Liver (tissue), 9 donors: Measurements from ENCODE around the gene COL7A1. TPM values are rescaled to one million over a fixed set of nuclear protein-coding genes. Genes with fewer than 3 reads are reported as not detected.

Experiments used
- DNase-seq: peaks from one replicate; pipeline ENCODE4 v3.0.0-alpha.2; 2017; ENCODE audit warnings: low spot score
- H3K27ac ChIP-seq, 2 donors: one replicate each; pipeline ENCODE4 v1.7.0; 2013; ENCODE audit warnings: inconsistent platforms in 2 of 2, low read length in 2 of 2, control low read depth in 1 of 2, low read depth in 1 of 2, mild to moderate bottlenecking in 1 of 2
- H3K27me3 ChIP-seq, 4 donors: one replicate each; pipeline versions ENCODE4 v1.6.1 to v1.7.0; 2013; ENCODE audit warnings: low read length in 3 of 4, inconsistent platforms in 1 of 4, mild to moderate bottlenecking in 1 of 4, moderate library complexity in 1 of 4; ENCODE audit not compliant: control insufficient read depth in 4 of 4, insufficient read depth in 4 of 4
- H3K36me3 ChIP-seq, 4 donors: one replicate each; pipeline versions ENCODE4 v1.6.1 to v1.7.0; 2013; ENCODE audit warnings: low read length in 3 of 4, mild to moderate bottlenecking in 3 of 4, low read depth in 1 of 4, moderate library complexity in 1 of 4; ENCODE audit not compliant: control insufficient read depth in 4 of 4, insufficient read depth in 3 of 4
- H3K4me1 ChIP-seq, 4 donors: one replicate each; pipeline versions ENCODE4 v1.6.1 to v1.7.0; 2013; ENCODE audit warnings: low read length in 3 of 4, mild to moderate bottlenecking in 3 of 4, moderate library complexity in 1 of 4; ENCODE audit not compliant: control insufficient read depth in 4 of 4, insufficient read depth in 4 of 4
- H3K4me3 ChIP-seq, 3 donors: one replicate each; pipeline versions ENCODE4 v1.6.1 to v1.7.0; 2013; ENCODE audit warnings: low read length in 3 of 3, control low read depth in 1 of 3, low read depth in 1 of 3, mild to moderate bottlenecking in 1 of 3
- H3K9ac ChIP-seq, 2 donors: one replicate each; pipeline ENCODE4 v1.7.0; 2013; ENCODE audit warnings: low read length in 2 of 2, mild to moderate bottlenecking in 2 of 2, moderate library complexity in 2 of 2, control low read depth in 1 of 2, low read depth in 1 of 2
- H3K9me3 ChIP-seq, 4 donors: one replicate each; pipeline versions ENCODE4 v1.6.1 to v1.7.0; 2013; ENCODE audit warnings: low read length in 3 of 4; ENCODE audit not compliant: control insufficient read depth in 4 of 4
- EGR1 ChIP-seq, 2 donors: IDR thresholded peaks; 2 replicates each; pipeline ENCODE4 v1.6.1; 2016 to 2018; ENCODE audit warnings: antibody characterized with exemption in 2 of 2, low read depth in 2 of 2
- FOXA1 ChIP-seq: IDR thresholded peaks from 2 replicates; pipeline ENCODE4 v1.6.1; 2016; ENCODE audit warnings: antibody characterized with exemption
- HNF4A ChIP-seq, 2 donors: conservative IDR thresholded peaks; 2 replicates each; pipeline ENCODE4 v1.6.1; 2016; ENCODE audit warnings: antibody characterized with exemption in 2 of 2, mild to moderate bottlenecking in 2 of 2
- HNF4G ChIP-seq: IDR thresholded peaks from 2 replicates; pipeline ENCODE4 v1.6.1; 2016; ENCODE audit warnings: antibody characterized with exemption
- JUND ChIP-seq, 2 donors: IDR thresholded peaks; 2 replicates each; pipeline ENCODE4 v1.6.1; 2016; ENCODE audit warnings: antibody characterized with exemption in 2 of 2
- NR2F2 ChIP-seq: IDR thresholded peaks from 2 replicates; pipeline ENCODE4 v1.6.1; 2016; ENCODE audit warnings: antibody characterized with exemption
- RAD21 ChIP-seq, 2 donors: IDR thresholded peaks; 2 replicates each; pipeline ENCODE4 v1.6.1; 2016; ENCODE audit warnings: antibody characterized with exemption in 2 of 2, mild to moderate bottlenecking in 2 of 2
- TAF1 ChIP-seq: conservative IDR thresholded peaks from 2 replicates; pipeline ENCODE4 v1.6.1; 2016; ENCODE audit warnings: antibody characterized with exemption, mild to moderate bottlenecking
- YY1 ChIP-seq: IDR thresholded peaks from 2 replicates; pipeline ENCODE4 v1.6.1; 2016; ENCODE audit warnings: antibody characterized with exemption, mild to moderate bottlenecking
- WGBS: extraction: QIAGEN DNeasy Blood & Tissue Kit; methylation state at CpG from one replicate; pipeline ENCODE4 v1.1.7; 2013; 5-methylcytosine and 5-hydroxymethylcytosine counted together
- polyA plus RNA-seq, 2 donors: library from polyadenylated mRNA; stranded (reverse) in 1 of 2; unstranded in 1 of 2; fragments of 200-250 nt in 1 of 2; fragments of >200 nt in 1 of 2; fragmentation: Nextera tagmentation in 1 of 2; extraction: Ambion mirVana in 1 of 2; gene quantifications; one replicate each; pipeline versions ENCODE4 v1.2.1 to v1.2.3, GENCODE V29; 2013 to 2015
- total RNA-seq, 2 donors: library from RNA; depleted of rRNA; stranded (reverse); fragments of >200 nt; gene quantifications; one replicate each; pipeline ENCODE4 v1.2.3, GENCODE V29; 2014
- TF ChIP-seq, protein P1 (sequence below): fragments of 150-350 bp; IDR thresholded peaks from 2 replicates; pipeline ENCODE4 v1.5.1; 2017; ENCODE audit warnings: improper control_type of control experiment, low read depth, low read length; ENCODE audit not compliant: missing input control
- TF ChIP-seq, protein P2 (sequence below): IDR thresholded peaks from 2 replicates; pipeline ENCODE4 v1.6.1; 2016; ENCODE audit warnings: antibody characterized with exemption
- TF ChIP-seq, protein P3 (sequence below): IDR thresholded peaks from 2 replicates; pipeline ENCODE4 v1.6.1; 2016; ENCODE audit warnings: antibody characterized with exemption, mild to moderate bottlenecking
- TF ChIP-seq, protein P4 (sequence below): IDR thresholded peaks from 2 replicates; pipeline ENCODE4 v1.6.1; 2016; ENCODE audit warnings: antibody characterized with exemption
- TF ChIP-seq, protein P5 (sequence below): IDR thresholded peaks from 2 replicates; pipeline ENCODE4 v1.6.1; 2016; ENCODE audit warnings: antibody characterized with exemption
- donor health status: healthy.
- donor health status: healthy.
- donor health status: healthy.
- donor health status: healthy.
- donor health status: healthy.

COL7A1 gene
- total and polyA plus RNA-seq, 4 donors: 0.24 to 0.84 (median 0.40) TPM

DNA sequence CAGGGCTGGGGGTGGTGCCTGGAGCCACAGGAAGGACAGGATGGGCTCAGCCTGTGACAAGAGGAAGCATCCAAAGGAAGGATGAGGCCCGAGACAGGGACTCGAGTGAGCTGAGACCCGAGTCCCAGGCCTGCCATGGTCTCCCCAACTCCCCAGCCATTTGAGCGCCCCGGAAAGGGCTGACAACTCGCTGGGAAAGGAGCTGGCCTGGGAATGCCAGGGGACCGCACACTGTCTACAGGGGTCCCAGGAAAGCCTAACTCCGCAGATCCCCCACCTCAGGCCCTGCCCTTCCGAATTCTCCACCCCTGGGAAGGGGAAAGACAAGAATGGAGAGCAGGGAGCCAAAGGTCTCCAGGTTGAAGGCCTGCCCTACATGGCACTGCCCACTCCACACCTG is 70.2 kb downstream of the COL7A1 start (continued):
- TF ChIP-seq, protein P1, sequence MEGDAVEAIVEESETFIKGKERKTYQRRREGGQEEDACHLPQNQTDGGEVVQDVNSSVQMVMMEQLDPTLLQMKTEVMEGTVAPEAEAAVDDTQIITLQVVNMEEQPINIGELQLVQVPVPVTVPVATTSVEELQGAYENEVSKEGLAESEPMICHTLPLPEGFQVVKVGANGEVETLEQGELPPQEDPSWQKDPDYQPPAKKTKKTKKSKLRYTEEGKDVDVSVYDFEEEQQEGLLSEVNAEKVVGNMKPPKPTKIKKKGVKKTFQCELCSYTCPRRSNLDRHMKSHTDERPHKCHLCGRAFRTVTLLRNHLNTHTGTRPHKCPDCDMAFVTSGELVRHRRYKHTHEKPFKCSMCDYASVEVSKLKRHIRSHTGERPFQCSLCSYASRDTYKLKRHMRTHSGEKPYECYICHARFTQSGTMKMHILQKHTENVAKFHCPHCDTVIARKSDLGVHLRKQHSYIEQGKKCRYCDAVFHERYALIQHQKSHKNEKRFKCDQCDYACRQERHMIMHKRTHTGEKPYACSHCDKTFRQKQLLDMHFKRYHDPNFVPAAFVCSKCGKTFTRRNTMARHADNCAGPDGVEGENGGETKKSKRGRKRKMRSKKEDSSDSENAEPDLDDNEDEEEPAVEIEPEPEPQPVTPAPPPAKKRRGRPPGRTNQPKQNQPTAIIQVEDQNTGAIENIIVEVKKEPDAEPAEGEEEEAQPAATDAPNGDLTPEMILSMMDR: no peak
- no peak for TF ChIP-seq HNF4A (conservative IDR thresholded peaks at IDR 0.05)
- no peak for TF ChIP-seq TAF1
- TF ChIP-seq FOXA1: no peak

DNA sequence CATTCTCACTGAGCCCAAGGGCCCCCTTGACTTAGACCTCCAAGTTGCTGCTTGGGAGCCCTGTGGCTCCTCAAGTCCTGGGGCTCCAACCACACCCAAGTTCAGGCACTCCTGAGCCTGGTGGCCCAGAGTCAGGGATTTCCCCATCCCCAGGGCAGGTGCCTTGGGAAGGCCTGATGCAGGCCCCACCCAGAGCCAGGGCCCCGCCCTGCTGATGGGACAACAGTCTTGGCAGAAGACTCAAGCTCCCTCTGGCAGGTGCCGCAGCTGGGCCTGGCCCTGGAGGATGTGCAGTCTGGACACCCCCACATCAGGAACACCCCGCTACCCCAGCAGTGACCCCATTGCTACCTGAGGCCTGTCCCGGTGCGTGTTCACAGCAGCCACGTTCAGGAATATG is 73.5 kb downstream of the COL7A1 start:
- DNase-seq: no peak
- Histone ChIP-seq H3K4me1 (no peaks in the 10 kb centered on the region), H3K36me3 (peaks cover 0 to 2% (median 0%) of the 10 kb centered on the region in 4 donors), H3K9me3 (no peaks in the 10 kb centered on the region), H3K4me3 (no peak overlapping the region), H3K9ac (no peak overlapping the region), H3K27ac (no peak overlapping the region), H3K27me3 (no peaks in the 10 kb centered on the region)
- TF ChIP-seq YY1 (no peak), EGR1 (IDR thresholded peaks at IDR 0.05; ENCODE audit: low read depth in 2 of 2) (no peak)
- TF ChIP-seq, protein P2, sequence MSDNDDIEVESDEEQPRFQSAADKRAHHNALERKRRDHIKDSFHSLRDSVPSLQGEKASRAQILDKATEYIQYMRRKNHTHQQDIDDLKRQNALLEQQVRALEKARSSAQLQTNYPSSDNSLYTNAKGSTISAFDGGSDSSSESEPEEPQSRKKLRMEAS: no peak
- TF ChIP-seq, protein P3, sequence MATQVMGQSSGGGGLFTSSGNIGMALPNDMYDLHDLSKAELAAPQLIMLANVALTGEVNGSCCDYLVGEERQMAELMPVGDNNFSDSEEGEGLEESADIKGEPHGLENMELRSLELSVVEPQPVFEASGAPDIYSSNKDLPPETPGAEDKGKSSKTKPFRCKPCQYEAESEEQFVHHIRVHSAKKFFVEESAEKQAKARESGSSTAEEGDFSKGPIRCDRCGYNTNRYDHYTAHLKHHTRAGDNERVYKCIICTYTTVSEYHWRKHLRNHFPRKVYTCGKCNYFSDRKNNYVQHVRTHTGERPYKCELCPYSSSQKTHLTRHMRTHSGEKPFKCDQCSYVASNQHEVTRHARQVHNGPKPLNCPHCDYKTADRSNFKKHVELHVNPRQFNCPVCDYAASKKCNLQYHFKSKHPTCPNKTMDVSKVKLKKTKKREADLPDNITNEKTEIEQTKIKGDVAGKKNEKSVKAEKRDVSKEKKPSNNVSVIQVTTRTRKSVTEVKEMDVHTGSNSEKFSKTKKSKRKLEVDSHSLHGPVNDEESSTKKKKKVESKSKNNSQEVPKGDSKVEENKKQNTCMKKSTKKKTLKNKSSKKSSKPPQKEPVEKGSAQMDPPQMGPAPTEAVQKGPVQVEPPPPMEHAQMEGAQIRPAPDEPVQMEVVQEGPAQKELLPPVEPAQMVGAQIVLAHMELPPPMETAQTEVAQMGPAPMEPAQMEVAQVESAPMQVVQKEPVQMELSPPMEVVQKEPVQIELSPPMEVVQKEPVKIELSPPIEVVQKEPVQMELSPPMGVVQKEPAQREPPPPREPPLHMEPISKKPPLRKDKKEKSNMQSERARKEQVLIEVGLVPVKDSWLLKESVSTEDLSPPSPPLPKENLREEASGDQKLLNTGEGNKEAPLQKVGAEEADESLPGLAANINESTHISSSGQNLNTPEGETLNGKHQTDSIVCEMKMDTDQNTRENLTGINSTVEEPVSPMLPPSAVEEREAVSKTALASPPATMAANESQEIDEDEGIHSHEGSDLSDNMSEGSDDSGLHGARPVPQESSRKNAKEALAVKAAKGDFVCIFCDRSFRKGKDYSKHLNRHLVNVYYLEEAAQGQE: no peak
- 91% methylated on average over 6 of the region's 6 CpGs for WGBS

DNA sequence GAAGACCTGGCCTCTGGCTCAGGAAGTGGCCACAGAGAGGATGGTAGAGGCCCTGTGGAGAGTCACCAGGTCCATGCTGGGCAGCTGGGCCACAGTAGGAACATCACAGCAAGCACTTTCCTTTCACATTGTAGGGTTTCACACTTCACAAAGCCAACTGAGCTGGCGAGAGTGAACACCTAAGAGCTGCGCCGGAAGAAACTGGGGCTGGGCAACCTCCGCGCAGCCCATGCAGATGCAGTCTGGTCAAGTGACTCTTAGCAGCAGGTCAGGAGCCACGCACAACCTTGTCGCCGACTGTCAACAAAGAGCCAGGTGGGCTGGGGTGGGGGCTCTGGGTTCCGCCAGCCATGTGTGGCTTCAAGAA is 75.9 kb downstream of the COL7A1 start:
- DNase-seq: no peak
- no peak overlapping the region for H3K9ac ChIP-seq
- no peaks in the 10 kb centered on the region for H3K27me3 ChIP-seq
- H3K4me3 ChIP-seq: no peak overlapping the region
- no peak overlapping the region for H3K27ac ChIP-seq
- peaks cover 0 to 2% (median 0%) of the 10 kb centered on the region in 4 donors for H3K36me3 ChIP-seq
- no peaks in the 10 kb centered on the region for H3K4me1 ChIP-seq
- H3K9me3 ChIP-seq: no peaks in the 10 kb centered on the region
- TF ChIP-seq, protein P4, sequence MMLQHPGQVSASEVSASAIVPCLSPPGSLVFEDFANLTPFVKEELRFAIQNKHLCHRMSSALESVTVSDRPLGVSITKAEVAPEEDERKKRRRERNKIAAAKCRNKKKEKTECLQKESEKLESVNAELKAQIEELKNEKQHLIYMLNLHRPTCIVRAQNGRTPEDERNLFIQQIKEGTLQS: no peak
- TF ChIP-seq JUND (IDR thresholded peaks at IDR 0.05) (no peak), FOXA1 (no peak), HNF4A (conservative IDR thresholded peaks at IDR 0.05) (no peak), EGR1 (IDR thresholded peaks at IDR 0.05; ENCODE audit: low read depth in 2 of 2) (no peak), HNF4G (no peak), RAD21 (IDR thresholded peaks at IDR 0.05) (no peak), YY1 (no peak), NR2F2 (no peak)
- TF ChIP-seq, protein P3: no peak
- TF ChIP-seq, protein P2: no peak
- TF ChIP-seq, protein P5, sequence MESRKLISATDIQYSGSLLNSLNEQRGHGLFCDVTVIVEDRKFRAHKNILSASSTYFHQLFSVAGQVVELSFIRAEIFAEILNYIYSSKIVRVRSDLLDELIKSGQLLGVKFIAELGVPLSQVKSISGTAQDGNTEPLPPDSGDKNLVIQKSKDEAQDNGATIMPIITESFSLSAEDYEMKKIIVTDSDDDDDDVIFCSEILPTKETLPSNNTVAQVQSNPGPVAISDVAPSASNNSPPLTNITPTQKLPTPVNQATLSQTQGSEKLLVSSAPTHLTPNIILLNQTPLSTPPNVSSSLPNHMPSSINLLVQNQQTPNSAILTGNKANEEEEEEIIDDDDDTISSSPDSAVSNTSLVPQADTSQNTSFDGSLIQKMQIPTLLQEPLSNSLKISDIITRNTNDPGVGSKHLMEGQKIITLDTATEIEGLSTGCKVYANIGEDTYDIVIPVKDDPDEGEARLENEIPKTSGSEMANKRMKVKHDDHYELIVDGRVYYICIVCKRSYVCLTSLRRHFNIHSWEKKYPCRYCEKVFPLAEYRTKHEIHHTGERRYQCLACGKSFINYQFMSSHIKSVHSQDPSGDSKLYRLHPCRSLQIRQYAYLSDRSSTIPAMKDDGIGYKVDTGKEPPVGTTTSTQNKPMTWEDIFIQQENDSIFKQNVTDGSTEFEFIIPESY: no peak
- TF ChIP-seq, protein P1: no peak
- WGBS: 96% methylated on average over 9 of the region's 9 CpGs
